Measurements from ENCODE around the gene EPG5.

The EPG5 gene

DNA sequence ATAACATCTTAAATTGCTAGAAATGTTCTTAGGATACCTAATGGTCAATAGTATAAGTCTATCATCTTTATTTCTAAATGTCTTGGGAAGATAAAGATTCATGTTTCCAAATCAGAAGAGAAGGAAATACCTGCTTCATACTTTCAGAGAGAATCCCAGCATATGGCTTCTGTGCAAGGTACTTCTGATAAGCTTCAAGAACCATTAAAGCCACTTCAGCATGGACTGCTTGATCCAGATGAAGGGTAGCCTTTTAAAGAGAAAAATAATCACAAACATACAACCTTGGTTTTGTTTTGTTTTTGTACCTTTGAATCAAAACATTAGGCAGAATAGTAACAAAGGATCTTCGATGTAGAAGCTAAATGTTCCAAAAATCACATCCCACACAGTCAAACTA lies 44.0 kb downstream of the EPG5 start:
- H3K27ac Mint-ChIP-seq: no peak overlapping the region
- no peaks in the 10 kb centered on the region for H3K9me3 Mint-ChIP-seq
- intact Hi-C loops (cut with micrococcal nuclease): no loop called here
- peaks cover 11% of the 10 kb centered on the region for H3K4me1 Mint-ChIP-seq (ENCODE audit: low read depth)
- no peak overlapping the region for H3K4me3 Mint-ChIP-seq
- no peaks in the 10 kb centered on the region for H3K27me3 Mint-ChIP-seq
- peaks cover 84% of the 10 kb centered on the region for H3K36me3 Mint-ChIP-seq (ENCODE audit: low read depth)

DNA sequence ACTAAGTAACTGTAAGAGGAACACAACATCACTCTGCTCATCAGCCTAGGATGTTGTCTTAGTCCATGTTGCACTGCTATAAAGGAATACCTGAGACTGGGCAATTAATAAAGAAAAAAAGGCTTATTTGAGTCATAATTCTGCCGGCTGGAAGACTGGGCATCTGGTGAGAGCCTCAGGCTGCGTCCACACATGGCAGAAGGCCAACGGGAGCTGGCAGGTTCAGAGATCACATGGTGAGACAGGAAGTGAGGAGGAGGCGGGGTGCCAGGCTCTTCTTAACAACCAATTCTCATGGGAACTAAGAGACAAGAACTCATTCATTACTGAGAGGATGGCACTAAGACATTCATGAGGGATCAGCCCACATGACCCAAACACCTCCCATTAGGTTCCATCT lies 46.8 kb downstream of the EPG5 start:
- intact Hi-C loops (cut with micrococcal nuclease): no loop called here
- H3K4me1 Mint-ChIP-seq (ENCODE audit: low read depth): peaks cover 11% of the 10 kb centered on the region
- H3K27ac Mint-ChIP-seq: no peak overlapping the region
- no peak overlapping the region for H3K4me3 Mint-ChIP-seq
- peaks cover 84% of the 10 kb centered on the region for H3K36me3 Mint-ChIP-seq (ENCODE audit: low read depth)
- no peaks in the 10 kb centered on the region for H3K27me3 Mint-ChIP-seq
- no peaks in the 10 kb centered on the region for H3K9me3 Mint-ChIP-seq

DNA sequence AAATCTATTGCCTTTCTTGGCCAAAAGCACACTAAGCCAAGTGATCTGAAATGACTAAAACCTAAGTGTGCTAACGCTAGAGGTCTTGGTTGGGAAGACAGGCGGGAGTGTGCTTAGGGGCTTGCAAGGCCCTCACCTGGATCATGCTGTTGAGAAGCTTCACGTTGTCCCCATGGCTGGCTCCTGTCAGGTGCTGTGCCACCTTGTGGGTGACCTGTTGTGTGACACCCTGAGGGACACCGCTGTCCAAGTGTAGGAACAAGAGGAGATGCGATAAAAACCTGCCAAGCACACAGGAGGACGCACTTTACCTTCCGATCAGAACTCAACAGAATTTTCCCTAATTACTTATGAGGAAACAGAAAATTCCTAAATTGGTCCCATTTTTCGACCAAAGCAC lies 50.8 kb downstream of the EPG5 start:
- intact Hi-C loops (cut with micrococcal nuclease): no loop called here
- H3K4me3 Mint-ChIP-seq: no peak overlapping the region
- H3K27ac Mint-ChIP-seq: no peak overlapping the region
- no peaks in the 10 kb centered on the region for H3K27me3 Mint-ChIP-seq
- H3K36me3 Mint-ChIP-seq (ENCODE audit: low read depth): peaks cover 87% of the 10 kb centered on the region
- H3K4me1 Mint-ChIP-seq (ENCODE audit: low read depth): peaks cover 11% of the 10 kb centered on the region
- H3K9me3 Mint-ChIP-seq: no peaks in the 10 kb centered on the region

DNA sequence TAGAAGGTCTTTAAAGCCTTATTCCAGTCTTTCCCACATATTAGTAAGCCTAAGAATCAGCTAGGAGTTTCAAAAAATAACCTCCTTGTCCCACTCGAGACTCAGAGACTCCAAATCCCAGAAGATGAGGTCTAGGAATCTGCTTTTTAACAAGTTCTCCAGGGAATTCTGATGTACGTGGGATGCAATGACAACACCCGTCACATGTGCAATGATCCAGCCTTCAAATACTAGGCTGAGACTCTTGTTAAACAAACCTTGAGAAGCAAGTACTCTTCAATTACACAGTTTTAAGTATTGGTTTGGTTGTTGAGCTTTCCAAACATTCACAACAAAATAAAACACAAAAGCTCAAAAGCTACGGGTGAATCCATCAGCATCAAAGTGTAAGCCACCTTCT lies 53.9 kb downstream of the EPG5 start:
- no peak overlapping the region for H3K4me3 Mint-ChIP-seq
- no peaks in the 10 kb centered on the region for H3K4me1 Mint-ChIP-seq (ENCODE audit: low read depth)
- peaks cover 99% of the 10 kb centered on the region for H3K36me3 Mint-ChIP-seq (ENCODE audit: low read depth)
- intact Hi-C loops (cut with micrococcal nuclease): no loop called here
- no peaks in the 10 kb centered on the region for H3K27me3 Mint-ChIP-seq
- H3K9me3 Mint-ChIP-seq: no peaks in the 10 kb centered on the region
- no peak overlapping the region for H3K27ac Mint-ChIP-seq

DNA sequence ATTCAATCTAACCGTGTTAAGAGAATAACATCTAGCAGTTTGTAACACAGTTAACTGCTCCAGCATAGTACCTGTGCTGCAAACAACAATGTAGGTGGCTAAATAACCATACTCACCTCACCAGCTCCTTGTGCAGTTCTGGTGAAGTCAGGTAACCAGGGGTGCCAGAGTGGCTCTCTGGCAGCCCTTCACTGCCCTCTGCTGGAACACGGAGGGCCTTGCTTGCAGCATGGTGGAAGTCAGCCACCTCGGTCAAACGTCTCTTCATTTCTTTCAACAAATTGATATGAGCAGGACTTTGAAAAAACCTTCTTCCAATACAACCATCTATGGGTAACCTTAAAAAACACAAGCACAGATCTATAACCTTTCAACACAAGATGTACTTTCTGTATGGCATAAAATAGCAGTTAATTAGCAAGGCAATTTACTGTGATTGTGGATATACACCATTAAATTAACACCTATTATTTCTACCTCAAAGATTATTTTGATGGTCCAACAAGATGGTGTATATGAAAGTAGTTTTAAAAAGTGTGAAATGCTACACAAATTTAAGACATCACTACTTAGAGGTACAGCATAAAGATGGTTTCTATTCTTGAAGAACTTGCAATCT lies 56.6 kb downstream of the EPG5 start:
- Mint-ChIP-seq H3K4me1 (ENCODE audit: low read depth) (no peaks in the 10 kb centered on the region), H3K36me3 (ENCODE audit: low read depth) (peaks cover 100% of the 10 kb centered on the region), H3K9me3 (no peaks in the 10 kb centered on the region), H3K4me3 (no peak overlapping the region), H3K27me3 (no peaks in the 10 kb centered on the region), H3K27ac (no peak overlapping the region)
- intact Hi-C loops (cut with micrococcal nuclease): loop anchor here (1.0 kb wide), 1 partner anchor 219 kb away; no protein-coding TSS in a partner anchor

DNA sequence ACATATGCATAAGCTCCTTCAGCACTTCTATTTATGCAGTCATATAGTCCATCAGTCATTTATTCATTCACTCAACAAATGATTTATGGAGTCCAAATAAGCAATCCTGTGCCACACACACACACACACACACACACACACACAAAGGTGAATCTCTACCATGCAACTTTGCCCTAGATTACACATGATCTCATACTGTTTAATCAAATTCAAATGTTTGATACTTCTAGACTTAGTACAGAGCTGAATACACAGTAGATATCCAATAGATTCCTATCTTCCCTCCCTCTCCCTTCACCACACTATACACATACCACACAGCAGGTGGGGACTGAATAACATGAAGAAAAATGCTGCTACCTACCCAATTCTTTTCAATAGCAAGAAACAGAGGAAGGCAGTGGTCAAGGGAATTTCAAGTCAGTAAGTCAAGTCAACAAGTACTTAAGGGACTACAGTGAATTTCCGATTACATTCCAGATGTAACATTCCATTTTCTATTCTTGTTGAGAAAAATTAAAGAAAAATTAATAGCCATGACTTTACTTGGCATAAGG lies 65.4 kb downstream of the EPG5 start:
- Mint-ChIP-seq H3K9me3 (no peaks in the 10 kb centered on the region), H3K4me1 (ENCODE audit: low read depth) (no peaks in the 10 kb centered on the region), H3K4me3 (no peak overlapping the region), H3K36me3 (ENCODE audit: low read depth) (peaks cover 94% of the 10 kb centered on the region), H3K27ac (no peak overlapping the region), H3K27me3 (no peaks in the 10 kb centered on the region)
- intact Hi-C loops (cut with micrococcal nuclease): loop anchor here (10.0 kb wide), 1 partner anchor 47 kb away; no protein-coding TSS in a partner anchor

DNA sequence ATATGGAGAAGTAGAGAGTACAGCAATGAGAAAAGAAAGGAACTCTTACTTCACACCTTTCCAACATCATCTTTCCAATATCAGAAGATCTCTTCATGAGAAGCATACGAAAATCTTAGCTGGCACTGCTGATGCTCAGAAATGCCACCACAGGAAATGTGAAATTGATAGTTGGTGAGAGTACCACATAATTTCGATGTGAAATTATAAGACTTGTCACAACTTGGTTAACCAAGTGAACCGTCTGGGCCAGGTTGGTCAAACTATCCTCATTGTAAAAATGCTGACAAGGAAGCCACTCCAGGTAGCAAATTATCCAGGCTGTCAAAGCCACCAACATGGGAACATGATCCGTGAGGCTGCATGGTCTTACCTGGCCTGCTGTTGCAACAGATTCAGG lies 66.5 kb downstream of the EPG5 start:
- H3K4me1 Mint-ChIP-seq (ENCODE audit: low read depth): no peaks in the 10 kb centered on the region
- peaks cover 94% of the 10 kb centered on the region for H3K36me3 Mint-ChIP-seq (ENCODE audit: low read depth)
- no peak overlapping the region for H3K27ac Mint-ChIP-seq
- H3K9me3 Mint-ChIP-seq: no peaks in the 10 kb centered on the region
- no peaks in the 10 kb centered on the region for H3K27me3 Mint-ChIP-seq
- intact Hi-C loops (cut with micrococcal nuclease): loop anchor here (10.0 kb wide), 1 partner anchor 46 kb away; no protein-coding TSS in a partner anchor
- H3K4me3 Mint-ChIP-seq: no peak overlapping the region

DNA sequence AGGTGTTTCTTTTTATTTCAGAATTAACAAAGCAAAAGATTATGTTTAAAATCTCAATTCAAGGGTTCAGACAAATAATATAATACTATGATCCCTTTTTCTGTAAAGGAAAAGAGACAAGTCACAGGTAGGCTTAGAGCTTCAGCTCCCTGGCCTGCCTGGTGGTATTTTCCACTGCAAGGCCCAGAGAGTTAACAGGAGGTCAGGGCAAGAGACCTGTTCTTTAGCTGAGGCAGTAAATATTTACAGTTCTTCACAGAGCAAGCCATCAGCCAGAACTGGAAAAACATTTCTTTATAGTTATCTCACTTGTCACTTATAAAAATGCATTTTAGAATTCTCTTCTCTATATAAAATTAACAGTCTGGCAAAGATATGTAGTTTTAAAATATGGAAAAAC lies 70.1 kb downstream of the EPG5 start:
- H3K27ac Mint-ChIP-seq: no peak overlapping the region
- H3K9me3 Mint-ChIP-seq: no peaks in the 10 kb centered on the region
- no peak overlapping the region for H3K4me3 Mint-ChIP-seq
- H3K4me1 Mint-ChIP-seq (ENCODE audit: low read depth): no peaks in the 10 kb centered on the region
- intact Hi-C loops (cut with micrococcal nuclease): no loop called here
- H3K27me3 Mint-ChIP-seq: no peaks in the 10 kb centered on the region
- peaks cover 87% of the 10 kb centered on the region for H3K36me3 Mint-ChIP-seq (ENCODE audit: low read depth)

DNA sequence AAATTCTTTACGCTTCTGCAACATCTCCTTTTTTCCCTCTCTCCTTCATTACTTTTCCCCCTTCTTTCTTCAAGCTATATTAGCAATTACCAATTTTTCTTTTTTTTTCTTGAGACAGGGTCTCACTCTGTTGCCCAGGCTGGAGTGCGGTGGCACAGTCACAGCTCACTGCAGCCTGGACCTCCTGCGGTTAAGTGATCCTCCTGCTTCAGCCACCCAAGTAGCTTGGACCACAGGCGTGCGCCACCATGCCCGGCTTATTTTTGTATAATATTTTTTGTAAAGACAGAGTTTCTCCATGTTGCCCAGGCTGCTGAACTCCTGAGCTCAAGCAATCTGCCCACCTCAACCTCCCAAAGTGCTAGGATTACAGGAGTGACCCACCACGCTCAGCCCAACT lies 70.7 kb downstream of the EPG5 start:
- Mint-ChIP-seq H3K36me3 (ENCODE audit: low read depth) (peaks cover 87% of the 10 kb centered on the region), H3K4me3 (no peak overlapping the region), H3K27ac (no peak overlapping the region), H3K27me3 (no peaks in the 10 kb centered on the region), H3K4me1 (ENCODE audit: low read depth) (no peaks in the 10 kb centered on the region), H3K9me3 (no peaks in the 10 kb centered on the region)
- intact Hi-C loops (cut with micrococcal nuclease): no loop called here

DNA sequence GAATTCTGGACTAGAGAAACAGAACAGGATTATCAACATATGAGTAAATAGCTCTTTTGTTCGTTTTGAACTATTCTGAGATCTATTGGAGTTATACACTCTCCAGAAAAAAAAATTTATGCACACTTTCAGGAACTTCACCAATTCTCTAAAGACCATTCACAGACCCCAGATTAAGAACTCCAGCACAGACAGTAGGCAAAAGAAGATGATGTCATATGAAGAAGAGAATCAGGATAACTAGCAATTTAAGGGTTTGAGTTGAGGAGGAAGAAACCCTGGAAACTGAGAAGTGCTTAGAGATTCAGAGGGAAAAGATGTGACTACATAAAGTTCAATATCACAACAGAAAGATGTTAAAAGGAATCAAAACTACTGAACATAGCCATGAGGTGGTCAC lies 71.8 kb downstream of the EPG5 start:
- Mint-ChIP-seq H3K27ac (no peak overlapping the region), H3K4me3 (no peak overlapping the region), H3K27me3 (no peaks in the 10 kb centered on the region), H3K36me3 (ENCODE audit: low read depth) (peaks cover 82% of the 10 kb centered on the region), H3K4me1 (ENCODE audit: low read depth) (peaks cover 6% of the 10 kb centered on the region), H3K9me3 (no peaks in the 10 kb centered on the region)
- intact Hi-C loops (cut with micrococcal nuclease): no loop called here

DNA sequence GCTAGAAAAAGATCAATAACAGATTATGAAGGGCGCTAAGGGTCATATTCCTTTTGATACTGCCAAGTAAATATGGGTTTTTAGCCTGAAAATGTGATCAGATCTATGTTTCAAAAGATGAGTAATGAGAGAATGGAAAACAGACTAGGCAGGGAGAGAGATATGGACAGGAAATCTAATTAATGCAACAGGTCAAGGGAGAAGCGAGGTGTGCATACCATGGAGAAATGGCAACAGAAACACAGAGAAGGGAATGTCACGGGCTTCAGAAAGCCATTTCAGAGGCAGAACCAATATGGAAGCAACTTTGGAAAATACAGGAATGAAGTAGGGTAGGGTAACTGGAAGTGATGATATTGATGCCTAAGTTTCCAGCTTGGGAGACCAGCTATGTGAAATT lies 72.3 kb downstream of the EPG5 start:
- Mint-ChIP-seq H3K27me3 (no peaks in the 10 kb centered on the region), H3K4me1 (ENCODE audit: low read depth) (peaks cover 12% of the 10 kb centered on the region), H3K36me3 (ENCODE audit: low read depth) (peaks cover 77% of the 10 kb centered on the region), H3K4me3 (no peak overlapping the region), H3K27ac (no peak overlapping the region), H3K9me3 (no peaks in the 10 kb centered on the region)
- intact Hi-C loops (cut with micrococcal nuclease): no loop called here

DNA sequence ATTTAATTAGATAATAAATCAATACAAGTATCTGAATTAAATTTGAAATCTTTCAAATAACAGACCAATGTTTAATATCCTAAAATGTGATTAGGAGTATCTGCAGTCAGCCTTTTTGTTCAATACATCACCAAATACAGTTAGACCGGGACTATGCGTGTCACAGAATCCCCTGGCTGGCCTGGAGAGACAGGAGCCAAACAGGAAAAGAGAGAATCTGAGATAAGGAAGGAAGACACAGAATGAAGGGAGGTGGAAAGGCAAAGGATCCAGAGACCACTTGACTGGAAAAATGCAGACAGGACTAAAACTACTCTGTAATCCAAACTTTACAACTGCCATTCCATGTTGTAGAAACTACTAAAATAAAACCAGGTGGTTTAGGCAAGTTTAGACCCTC lies 75.3 kb downstream of the EPG5 start:
- Mint-ChIP-seq H3K27ac (no peak overlapping the region), H3K4me3 (no peak overlapping the region), H3K4me1 (ENCODE audit: low read depth) (peaks cover 19% of the 10 kb centered on the region), H3K9me3 (no peaks in the 10 kb centered on the region), H3K36me3 (ENCODE audit: low read depth) (peaks cover 73% of the 10 kb centered on the region), H3K27me3 (no peaks in the 10 kb centered on the region)
- intact Hi-C loops (cut with micrococcal nuclease): no loop called here

DNA sequence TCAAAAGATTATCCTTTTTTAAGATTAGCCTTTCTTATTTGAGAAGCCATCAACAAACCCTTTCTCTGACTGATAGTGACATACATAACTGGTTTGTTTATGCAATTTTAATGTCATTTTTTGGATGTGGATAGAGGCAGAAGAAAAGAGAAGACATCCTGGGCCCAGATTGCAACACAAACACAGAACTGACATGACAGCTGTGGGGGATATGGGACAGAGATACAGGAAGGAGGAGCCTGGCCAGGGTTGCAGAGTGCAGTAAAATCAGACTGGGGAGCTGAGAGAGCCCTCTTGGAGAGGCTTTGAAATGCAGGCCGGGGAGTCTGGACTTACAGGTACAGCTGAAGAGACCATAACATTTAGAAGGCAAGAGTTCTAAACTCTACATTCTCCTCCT lies 76.5 kb downstream of the EPG5 start:
- peak overlapping the region; percentile 60 for H3K27ac Mint-ChIP-seq
- H3K4me3 Mint-ChIP-seq: no peak overlapping the region
- H3K27me3 Mint-ChIP-seq: no peaks in the 10 kb centered on the region
- peaks cover 19% of the 10 kb centered on the region for H3K4me1 Mint-ChIP-seq (ENCODE audit: low read depth)
- intact Hi-C loops (cut with micrococcal nuclease): no loop called here
- no peaks in the 10 kb centered on the region for H3K9me3 Mint-ChIP-seq
- H3K36me3 Mint-ChIP-seq (ENCODE audit: low read depth): peaks cover 65% of the 10 kb centered on the region

DNA sequence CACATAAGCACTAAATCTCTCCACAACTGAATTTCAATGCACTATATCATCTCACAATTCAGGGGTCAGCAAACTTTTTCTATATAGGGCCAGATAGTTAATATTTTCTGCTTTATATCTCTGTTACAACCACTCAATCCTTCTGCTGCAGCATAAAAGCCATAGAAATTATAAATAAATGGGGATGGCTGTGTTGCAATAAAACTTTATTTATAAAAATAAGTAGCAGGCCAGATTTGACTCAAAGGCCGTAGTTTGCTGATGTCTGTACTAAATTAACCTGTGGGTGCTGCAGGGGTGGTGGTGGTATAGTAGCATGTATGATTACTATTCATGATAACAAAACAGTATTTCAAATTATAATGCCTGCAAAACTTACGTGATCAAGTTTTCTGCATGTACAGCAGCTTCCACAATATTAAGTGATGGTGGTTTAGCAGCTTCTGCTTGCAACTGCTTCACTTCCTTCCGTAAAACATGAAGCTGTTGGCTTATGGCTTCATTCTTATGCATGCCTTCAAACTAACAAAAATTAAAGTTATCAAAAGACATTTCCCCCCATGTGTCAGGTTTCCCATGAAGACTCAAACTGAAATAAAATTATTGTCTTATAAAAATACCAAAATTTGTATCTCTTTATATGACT lies 77.6 kb downstream of the EPG5 start:
- Mint-ChIP-seq H3K9me3 (no peaks in the 10 kb centered on the region), H3K27me3 (no peaks in the 10 kb centered on the region), H3K4me1 (ENCODE audit: low read depth) (peaks cover 19% of the 10 kb centered on the region), H3K27ac (peak overlapping the region; percentile 60), H3K36me3 (ENCODE audit: low read depth) (peaks cover 55% of the 10 kb centered on the region), H3K4me3 (no peak overlapping the region)
- intact Hi-C loops (cut with micrococcal nuclease): no loop called here

DNA sequence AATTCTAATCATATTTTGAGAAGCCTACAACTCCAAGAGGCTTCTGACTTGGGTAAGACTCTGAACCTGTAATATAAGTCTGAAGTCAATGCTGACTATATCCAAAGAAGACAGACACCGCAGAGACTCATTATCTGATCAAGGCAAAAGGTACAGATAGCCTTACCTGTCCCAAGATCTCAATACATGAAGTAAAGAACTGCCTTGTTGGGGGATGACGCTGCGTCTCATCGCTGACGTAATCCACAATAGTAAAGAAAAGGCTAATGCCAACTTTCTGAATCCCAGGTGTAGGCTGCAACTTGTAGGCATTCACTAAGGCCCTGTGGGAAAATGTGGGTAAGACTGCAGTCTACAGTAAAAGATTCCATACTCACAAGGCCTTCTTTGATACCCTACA lies 79.5 kb downstream of the EPG5 start:
- H3K27ac Mint-ChIP-seq: no peak overlapping the region
- peaks cover 19% of the 10 kb centered on the region for H3K4me1 Mint-ChIP-seq (ENCODE audit: low read depth)
- intact Hi-C loops (cut with micrococcal nuclease): no loop called here

More for the DNA sequence above, 79.5 kb downstream of the EPG5 start:
- H3K36me3 Mint-ChIP-seq (ENCODE audit: low read depth): peaks cover 53% of the 10 kb centered on the region
- H3K27me3 Mint-ChIP-seq: no peaks in the 10 kb centered on the region
- H3K4me3 Mint-ChIP-seq: no peak overlapping the region
- H3K9me3 Mint-ChIP-seq: no peaks in the 10 kb centered on the region
